Spinal cord (tissue), 10 donors: ENCODE results near the gene COL25A1. TPM values are rescaled to one million over a fixed set of nuclear protein-coding genes. Genes with fewer than 3 reads are reported as not detected.

Experiments
- DNase-seq, 6 donors: peaks; one replicate each; pipeline versions ENCODE4 v3.0.0 to v3.0.0-alpha.2; 2013 to 2015; ENCODE audit warnings: low spot score in 6 of 6, low read depth in 4 of 6
- H3K27ac ChIP-seq: one replicate; pipeline ENCODE4 v1.5.1; 2013; ENCODE audit warnings: low read depth, low read length, control low read depth
- H3K27me3 ChIP-seq: one replicate; pipeline ENCODE4 v1.6.1; 2013; ENCODE audit warnings: low read length; ENCODE audit not compliant: control insufficient read depth, insufficient read depth
- H3K36me3 ChIP-seq: one replicate; pipeline ENCODE4 v1.6.1; 2013; ENCODE audit warnings: low read length; ENCODE audit not compliant: control insufficient read depth, insufficient read depth
- H3K4me1 ChIP-seq: one replicate; pipeline ENCODE4 v1.6.1; 2013; ENCODE audit warnings: low read length; ENCODE audit not compliant: control insufficient read depth, insufficient read depth
- H3K4me3 ChIP-seq: one replicate; pipeline ENCODE4 v1.5.1; 2013; ENCODE audit warnings: low read depth, low read length, control low read depth
- H3K9me3 ChIP-seq: one replicate; pipeline ENCODE4 v1.6.1; 2013; ENCODE audit warnings: low read length; ENCODE audit not compliant: control insufficient read depth, insufficient read depth
- WGBS: methylation state at CpG from one replicate; pipeline ENCODE4 v1.1.5; 2013; ENCODE audit warnings: missing lambda C conversion rate; ENCODE audit not compliant: insufficient coverage; 5-methylcytosine and 5-hydroxymethylcytosine counted together
- polyA plus RNA-seq, 2 donors: library from polyadenylated mRNA; unstranded; fragments of 120-200 nt; gene quantifications; one replicate each; pipeline ENCODE4 v1.2.1, GENCODE V29; 2013; ENCODE audit not compliant: insufficient read length in 2 of 2
- total RNA-seq, 2 donors: library from RNA; depleted of rRNA in 1 of 2; stranded (reverse); fragments of 120-200 nt in 1 of 2; fragments of >200 nt in 1 of 2; gene quantifications; one replicate each; pipeline versions ENCODE4 v1.2.3 to v1.2.4, GENCODE V29; 2013 to 2014
- donor health status: healthy.

COL25A1 gene
- total and polyA plus RNA-seq, 4 donors, result 9.3 to 33.6 (median 13.4) TPM

- H3K27me3 ChIP-seq, result no peaks in the 10 kb centered on the region
- H3K27ac ChIP-seq, result no peak overlapping the region
- WGBS, result 51% methylated on average over 3 of the region's 3 CpGs
- DNase-seq, result peak in 2 of 6 donors; percentile 29 to 37
- no peaks in the 10 kb centered on the region for H3K4me1 ChIP-seq
- no peak overlapping the region for H3K4me3 ChIP-seq
- no peaks in the 10 kb centered on the region for H3K9me3 ChIP-seq
- H3K36me3 ChIP-seq, result no peaks in the 10 kb centered on the region
Measured at GRCh38 chr4:109183931-109184490, 118.4 kb downstream of the COL25A1 start.

- Histone ChIP-seq H3K27ac (no peak overlapping the region), H3K9me3 (no peaks in the 10 kb centered on the region), H3K36me3 (no peaks in the 10 kb centered on the region), H3K4me3 (no peak overlapping the region), H3K27me3 (no peaks in the 10 kb centered on the region), H3K4me1 (no peaks in the 10 kb centered on the region)
- no CpG with 5 or more reads among the region's 3 CpGs for WGBS
- no peak for DNase-seq
Measured at GRCh38 chr4:109182696-109183095, 119.8 kb downstream of the COL25A1 start.

GRCh38 chr4:109179061-109179460, 123.4 kb downstream of the COL25A1 start:
- DNase-seq, result no peak
- Histone ChIP-seq H3K27me3 (no peaks in the 10 kb centered on the region), H3K27ac (no peak overlapping the region), H3K4me1 (no peaks in the 10 kb centered on the region), H3K36me3 (no peaks in the 10 kb centered on the region), H3K9me3 (no peaks in the 10 kb centered on the region), H3K4me3 (no peak overlapping the region)
- 82% methylated on average over 2 of the region's 3 CpGs for whole genome bisulfite sequencing

- no peaks in the 10 kb centered on the region for H3K27me3 ChIP-seq
- H3K9me3 ChIP-seq, result no peaks in the 10 kb centered on the region
- no peak overlapping the region for H3K27ac ChIP-seq
- H3K4me3 ChIP-seq, result no peak overlapping the region
- 50% methylated on average over 2 of the region's 6 CpGs for WGBS
- DNase-seq, result peak in 2 of 6 donors; percentile 53 to 76
- no peaks in the 10 kb centered on the region for H3K4me1 ChIP-seq
- no peaks in the 10 kb centered on the region for H3K36me3 ChIP-seq
Measured at GRCh38 chr4:109177096-109177810, 125.2 kb downstream of the COL25A1 start.

GRCh38 chr4:109174224-109174953, 128.1 kb downstream of the COL25A1 start:
- no peak overlapping the region for H3K27ac ChIP-seq
- no peak overlapping the region for H3K4me3 ChIP-seq
- no peaks in the 10 kb centered on the region for H3K9me3 ChIP-seq
- H3K36me3 ChIP-seq, result no peaks in the 10 kb centered on the region
- no peaks in the 10 kb centered on the region for H3K4me1 ChIP-seq
- WGBS, result 89% methylated on average over 3 of the region's 5 CpGs
- DNase-seq, result no peak
- no peaks in the 10 kb centered on the region for H3K27me3 ChIP-seq

GRCh38 chr4:109172301-109172700, 130.2 kb downstream of the COL25A1 start:
- WGBS, result 61% methylated on average over 2 of the region's 4 CpGs
- no peak overlapping the region for H3K4me3 ChIP-seq
- H3K27ac ChIP-seq, result no peak overlapping the region
- H3K36me3 ChIP-seq, result no peaks in the 10 kb centered on the region
- DNase-seq, result no peak
- H3K9me3 ChIP-seq, result no peaks in the 10 kb centered on the region
- H3K27me3 ChIP-seq, result no peaks in the 10 kb centered on the region
- H3K4me1 ChIP-seq, result no peaks in the 10 kb centered on the region

GRCh38 chr4:109171070-109171469, 131.4 kb downstream of the COL25A1 start:
- H3K9me3 ChIP-seq, result no peaks in the 10 kb centered on the region
- H3K27ac ChIP-seq, result no peak overlapping the region
- DNase-seq, result no peak
- no peak overlapping the region for H3K4me3 ChIP-seq
- H3K27me3 ChIP-seq, result no peaks in the 10 kb centered on the region
- no peaks in the 10 kb centered on the region for H3K36me3 ChIP-seq
- H3K4me1 ChIP-seq, result no peaks in the 10 kb centered on the region

- Histone ChIP-seq H3K9me3 (no peaks in the 10 kb centered on the region), H3K36me3 (no peaks in the 10 kb centered on the region), H3K4me3 (no peak overlapping the region), H3K4me1 (no peaks in the 10 kb centered on the region), H3K27ac (no peak overlapping the region), H3K27me3 (no peaks in the 10 kb centered on the region)
- no CpG with 5 or more reads among the region's 1 CpG for WGBS
- no peak for DNase-seq
Measured at GRCh38 chr4:109169170-109169569, 133.3 kb downstream of the COL25A1 start.

GRCh38 chr4:109166586-109166985, 135.9 kb downstream of the COL25A1 start:
- no peaks in the 10 kb centered on the region for H3K4me1 ChIP-seq
- no peak overlapping the region for H3K4me3 ChIP-seq
- H3K9me3 ChIP-seq, result no peaks in the 10 kb centered on the region
- DNase-seq, result no peak
- WGBS, result 67% methylated on average over 1 of the region's 3 CpGs
- H3K27me3 ChIP-seq, result no peaks in the 10 kb centered on the region
- no peaks in the 10 kb centered on the region for H3K36me3 ChIP-seq
- H3K27ac ChIP-seq, result no peak overlapping the region

- no peaks in the 10 kb centered on the region for H3K36me3 ChIP-seq
- no peak overlapping the region for H3K27ac ChIP-seq
- no peak for DNase-seq
- H3K27me3 ChIP-seq, result no peaks in the 10 kb centered on the region
- no peaks in the 10 kb centered on the region for H3K4me1 ChIP-seq
- no peak overlapping the region for H3K4me3 ChIP-seq
- no peaks in the 10 kb centered on the region for H3K9me3 ChIP-seq
Measured at GRCh38 chr4:109166126-109166525, 136.3 kb downstream of the COL25A1 start.
